HG02943 (cell line): ENCODE data around the gene BHMT.
"Not testable (repeated sequence)": the region's sequence is repeated elsewhere in the genome, so short reads cannot be mapped to it uniquely, and the experiment has no call there.

ENCODE experiments used
- ATAC-seq: cut with Tn5 transposase; IDR thresholded peaks from one replicate; pipeline ENCODE4 v1.9.1; 2021; ENCODE audit warnings: mild to moderate bottlenecking, low read depth, moderate library complexity; ENCODE audit not compliant: unreplicated experiment

The BHMT gene

DNA sequence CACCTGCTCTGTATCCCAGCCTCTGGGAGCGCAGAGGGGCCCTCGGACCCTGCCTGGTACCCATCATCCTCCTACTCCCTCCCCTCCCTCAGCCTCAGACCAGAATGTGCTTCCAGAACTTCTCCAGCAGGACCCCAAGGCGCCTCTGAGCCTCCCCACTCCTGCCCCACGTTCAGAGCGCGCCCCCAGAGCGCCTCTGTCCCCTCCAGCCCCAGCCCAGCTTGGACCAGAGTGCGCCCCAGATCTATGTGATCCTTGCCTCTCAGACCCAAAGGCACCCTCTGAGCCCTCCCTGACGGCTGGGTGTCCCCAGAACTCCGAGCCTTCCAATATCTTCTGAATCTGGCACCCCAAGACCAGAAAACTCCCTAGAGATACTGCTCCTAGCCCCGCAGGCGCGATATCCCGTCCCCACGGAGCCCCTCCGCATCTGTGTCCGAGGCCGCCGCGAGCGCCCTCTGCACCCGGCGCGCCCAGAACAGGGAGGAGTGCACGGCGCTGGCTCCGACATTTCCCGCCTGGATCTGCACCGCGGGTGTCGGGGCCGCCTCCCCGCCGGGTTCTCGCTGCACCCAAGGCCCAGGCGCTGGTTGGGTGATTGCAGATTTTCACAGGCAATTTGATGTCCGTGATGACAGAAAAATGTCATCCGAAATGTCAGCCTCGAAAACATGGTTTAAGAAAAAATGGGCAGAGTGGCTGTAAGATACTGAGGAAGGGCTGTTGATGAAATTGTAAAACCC is 522 bp downstream of the BHMT start:
- ATAC-seq, result no peak

DNA sequence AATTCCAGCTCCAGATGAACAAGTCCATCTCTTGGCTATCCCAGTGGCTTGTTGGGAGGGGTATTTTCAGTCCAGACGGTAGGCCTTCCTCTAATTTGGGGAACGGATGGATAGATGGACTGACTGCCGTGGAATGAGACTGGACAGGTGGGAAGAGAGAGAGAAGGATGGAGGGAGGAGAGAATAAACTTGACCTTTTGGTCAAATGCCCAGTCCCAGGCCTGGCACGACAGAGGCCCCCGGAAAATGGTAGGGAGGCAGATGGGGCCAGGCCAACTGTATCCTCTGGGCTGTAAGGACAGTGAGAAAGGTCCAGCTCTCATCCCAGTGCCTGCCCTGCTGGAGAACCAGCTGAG is 1.1 kb downstream of the BHMT start:
- no peak for ATAC-seq

GRCh38 chr5:79119486-79119885 is 7.9 kb downstream of the BHMT start:
- ATAC-seq, result no peak

- ATAC-seq, result no peak
These were observed 8.6 kb downstream of the BHMT start for GRCh38 chr5:79120221-79120620.

GRCh38 chr5:79122973-79123372 is 11.4 kb downstream of the BHMT start:
- ATAC-seq, result no peak

GRCh38 chr5:79124607-79125006 is 13.0 kb downstream of the BHMT start:
- no peak for ATAC-seq

DNA sequence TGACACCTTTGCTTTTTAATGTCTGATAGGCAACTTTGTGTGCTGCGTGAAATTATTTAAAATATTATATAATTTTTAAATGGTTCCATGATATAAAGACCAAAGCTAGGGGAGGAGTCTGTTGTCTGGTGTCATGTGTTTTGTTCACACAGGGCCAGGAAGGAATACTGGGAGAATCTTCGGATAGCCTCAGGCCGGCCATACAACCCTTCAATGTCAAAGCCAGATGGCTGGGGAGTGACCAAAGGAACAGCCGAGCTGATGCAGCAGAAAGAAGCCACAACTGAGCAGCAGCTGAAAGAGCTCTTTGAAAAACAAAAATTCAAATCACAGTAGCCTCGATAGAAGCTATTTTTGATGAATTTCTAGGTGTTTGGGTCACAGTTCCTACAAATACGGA is 19.2 kb downstream of the BHMT start:
- ATAC-seq, result no peak

DNA sequence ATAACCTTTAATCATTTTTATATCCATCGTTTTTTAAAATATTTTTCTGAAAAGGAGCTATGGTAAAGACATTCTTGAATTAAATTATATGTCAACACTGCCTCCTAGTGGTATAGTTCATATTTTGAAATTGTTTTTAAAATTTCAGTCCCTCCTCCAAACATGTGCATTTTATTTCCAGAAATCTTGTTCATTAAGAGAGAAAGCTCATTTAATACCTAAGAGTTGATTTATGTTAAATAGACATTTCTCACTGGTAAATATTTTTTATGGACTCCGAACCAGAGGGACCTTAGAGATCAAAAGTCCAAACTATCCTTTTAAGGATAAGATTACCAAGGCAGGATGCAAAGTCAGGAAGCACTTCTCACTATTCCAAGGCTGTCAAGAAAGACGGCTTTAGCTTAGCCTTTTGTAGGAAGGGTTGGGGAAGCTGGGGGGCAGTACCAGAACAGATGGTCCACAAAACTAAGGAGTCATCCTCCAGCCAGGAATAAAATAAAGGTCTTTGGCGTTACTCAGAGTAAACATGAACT is 21.6 kb downstream of the BHMT start:
- ATAC-seq, result no peak

- ATAC-seq, result no peak
These were observed 22.2 kb downstream of the BHMT start for GRCh38 chr5:79133657-79134451.

DNA sequence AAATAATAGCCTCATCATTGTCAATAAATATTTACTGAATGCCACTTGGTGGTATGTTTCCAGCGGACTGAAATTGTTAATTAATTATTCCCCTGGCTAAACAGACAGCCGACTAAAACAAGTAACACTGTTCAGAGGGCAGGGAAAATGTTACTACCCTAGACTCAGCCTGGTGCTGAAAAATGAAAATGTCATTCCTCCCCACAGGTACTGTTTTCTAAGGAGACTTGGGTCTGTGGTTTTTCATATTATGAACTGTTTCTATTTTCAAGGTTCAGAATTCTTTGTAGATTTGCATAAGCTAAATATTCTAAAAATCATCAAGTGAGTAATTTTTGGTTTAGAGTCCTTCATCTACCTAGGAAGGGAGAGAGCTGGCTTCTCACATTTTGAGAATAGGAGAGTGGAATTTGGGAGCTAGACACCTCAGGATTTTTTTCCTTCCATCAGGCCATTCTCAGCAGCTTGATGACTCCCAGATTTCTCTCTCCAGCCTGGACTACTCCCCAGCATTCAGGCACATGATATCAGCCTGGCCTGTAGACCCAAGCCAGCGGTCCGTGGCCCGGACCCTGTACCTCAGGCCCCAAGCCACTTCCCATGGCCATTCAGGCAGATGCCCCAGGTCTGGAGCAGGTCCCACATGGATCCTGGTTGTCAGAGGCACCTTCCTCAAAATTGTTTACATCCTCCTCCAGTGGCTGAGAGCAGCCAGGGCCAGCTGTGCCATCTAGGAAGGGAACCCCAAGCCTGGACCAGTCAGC is 24.4 kb downstream of the BHMT start:
- ATAC-seq, result no peak

GRCh38 chr5:79136618-79137017 is 25.0 kb downstream of the BHMT start:
- ATAC-seq, result no peak

DNA sequence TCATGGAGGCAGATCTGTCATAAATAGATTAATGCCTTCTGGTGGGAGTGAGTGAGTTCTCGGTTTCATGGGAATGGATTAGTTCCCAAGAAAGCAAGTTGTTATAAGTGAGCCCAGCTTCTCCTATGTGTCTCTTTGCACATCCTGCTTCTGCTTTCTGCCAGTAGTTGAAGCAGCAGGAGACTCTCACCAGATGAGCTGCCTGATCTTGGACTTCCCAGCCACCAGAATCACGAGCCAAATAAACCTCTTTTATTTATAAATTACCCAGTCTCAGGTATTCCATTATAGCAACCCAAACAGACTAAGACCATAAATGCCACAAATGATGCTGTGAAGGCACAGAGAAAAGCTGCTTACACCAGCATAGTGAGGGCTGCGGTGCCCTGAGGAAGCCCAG is 28.9 kb downstream of the BHMT start:
- ATAC-seq, result no peak

- no peak for ATAC-seq
These were observed 32.2 kb downstream of the BHMT start for GRCh38 chr5:79143684-79144379.

GRCh38 chr5:79147076-79147475 is 35.5 kb downstream of the BHMT start:
- no peak for ATAC-seq

- ATAC-seq, result no peak
These were observed 37.8 kb downstream of the BHMT start for GRCh38 chr5:79149433-79149832.

DNA sequence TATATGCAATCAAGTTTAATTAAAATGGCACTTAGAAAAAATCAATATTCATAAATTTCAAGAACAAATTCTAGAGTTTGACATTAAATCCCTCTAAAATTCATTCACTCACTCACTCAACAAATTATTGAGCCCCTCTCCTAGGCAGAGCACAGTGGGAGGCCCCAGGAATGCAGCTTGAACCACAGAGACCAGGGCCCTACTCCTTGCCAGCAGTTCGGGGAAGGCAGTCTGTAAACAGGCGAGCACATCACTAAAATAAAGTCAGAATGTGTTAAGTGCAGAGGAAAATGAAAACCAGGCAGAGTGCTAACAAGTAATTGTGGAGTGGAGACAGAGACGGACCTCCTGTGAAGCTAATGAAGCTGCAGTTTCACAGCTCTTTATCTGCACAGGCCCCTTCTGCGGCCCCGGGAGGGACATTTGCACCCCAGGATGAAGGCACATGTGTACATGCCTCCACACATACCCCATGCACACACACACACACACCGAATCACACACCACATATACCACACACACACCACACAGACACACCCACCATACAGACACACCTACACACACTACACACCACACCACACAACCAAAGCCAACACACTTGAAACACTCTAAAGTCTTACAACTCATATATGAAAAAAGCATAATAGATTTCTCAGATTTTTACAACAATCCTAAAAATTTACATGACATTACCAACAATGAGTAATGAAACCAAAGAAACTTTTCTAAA is 40.5 kb downstream of the BHMT start:
- no peak for ATAC-seq

DNA sequence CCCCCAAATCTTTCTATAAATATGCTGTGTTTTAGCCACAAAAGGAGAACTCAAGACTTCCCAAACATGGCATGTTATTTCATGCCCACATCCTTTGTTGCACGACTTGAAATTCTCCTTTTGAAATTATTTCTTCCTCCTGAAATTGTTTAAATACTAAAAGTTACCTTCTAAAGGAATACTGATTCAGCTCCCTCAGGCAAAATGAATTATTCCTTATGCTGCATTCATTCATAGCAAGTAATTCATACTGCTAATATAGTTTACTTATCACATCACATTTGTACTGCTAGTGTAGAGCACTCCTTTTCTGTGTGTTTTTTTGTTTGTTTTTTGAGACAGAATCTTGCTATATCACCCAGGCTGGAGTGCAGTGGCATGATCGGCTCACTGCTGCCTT is 45.7 kb downstream of the BHMT start:
- no peak for ATAC-seq

- not testable (repeated sequence) for ATAC-seq
These were observed 50.0 kb downstream of the BHMT start for GRCh38 chr5:79161647-79162046.

GRCh38 chr5:79168031-79168430 is 56.4 kb downstream of the BHMT start:
- no peak for ATAC-seq

GRCh38 chr5:79170661-79171060 is 59.1 kb downstream of the BHMT start:
- no peak for ATAC-seq
